GM12878 (cell line): ENCODE results near the gene PNPLA4. TPM values are rescaled to one million over a fixed set of nuclear protein-coding genes. Genes with fewer than 3 reads are reported as not detected.

ENCODE experiments used
- ATF7 ChIP-seq: fragments of 450-650 bp; IDR thresholded peaks from 2 replicates; pipeline ENCODE4 v1.6.1; 2016; ENCODE audit warnings: low read depth, mild to moderate bottlenecking
- CHD1 ChIP-seq: IDR thresholded peaks from 2 replicates; pipeline ENCODE4 v1.6.1; 2012; ENCODE audit warnings: low read depth, low read length, improper control_type of control experiment
- E2F8 ChIP-seq: fragments of 450-650 bp; IDR thresholded peaks from 2 replicates; pipeline ENCODE4 v1.6.1; 2018; ENCODE audit warnings: mild to moderate bottlenecking, low read depth, moderate library complexity; ENCODE audit not compliant: partially characterized antibody
- EGR1 ChIP-seq, 2 experiments: IDR thresholded peaks; 1 replicate in 1 of 2; 2 replicates in 1 of 2; pipeline ENCODE4 v1.6.1; 2011 to 2012; ENCODE audit warnings: low read depth in 2 of 2, low read length in 2 of 2, borderline replicate concordance in 1 of 2, mild to moderate bottlenecking in 1 of 2, moderate library complexity in 1 of 2
- EP300 ChIP-seq, 2 experiments: fragments of 150-350 bp in 1 of 2; IDR thresholded peaks; 2 replicates each; pipeline ENCODE4 v1.6.1; 2011 to 2012; ENCODE audit warnings: low read depth in 2 of 2, low read length in 2 of 2, borderline replicate concordance in 1 of 2, improper control_type of control experiment in 1 of 2, inconsistent platforms in 1 of 2; ENCODE audit not compliant: control insufficient read depth in 1 of 2
- FOS ChIP-seq: IDR thresholded peaks from 3 replicates; pipeline ENCODE4 v1.6.1; 2011; ENCODE audit warnings: borderline replicate concordance; ENCODE audit not compliant: insufficient read length; ENCODE audit errors: extremely low read depth
- FOXK2 ChIP-seq: fragments of 450-650 bp; IDR thresholded peaks from 2 replicates; pipeline ENCODE4 v1.6.1; 2017; ENCODE audit warnings: mild to moderate bottlenecking, moderate library complexity
- HSF1 ChIP-seq: fragments of 150-350 bp; IDR thresholded peaks from 2 replicates; pipeline ENCODE4 v1.6.1; 2014; ENCODE audit warnings: mild to moderate bottlenecking, low read depth, low read length
- IRF3 ChIP-seq: fragments of 450-650 bp; IDR thresholded peaks from 2 replicates; pipeline ENCODE4 v1.6.1; 2014; ENCODE audit warnings: mild to moderate bottlenecking
- KDM1A ChIP-seq: fragments of 200-600 bp; sonication (generic); IDR thresholded peaks from 2 replicates; pipeline ENCODE4 v1.6.1; 2016; ENCODE audit warnings: borderline replicate concordance
- MTA3 ChIP-seq: IDR thresholded peaks from 2 replicates; pipeline ENCODE4 v1.6.1; 2012; ENCODE audit warnings: low read length, inconsistent platforms, borderline replicate concordance
- MYB ChIP-seq: fragments of 150-350 bp; IDR thresholded peaks from 2 replicates; pipeline ENCODE4 v1.6.1; 2014; ENCODE audit warnings: mild to moderate bottlenecking, low read depth, low read length, borderline replicate concordance
- NFXL1 ChIP-seq: fragments of 450-650 bp; IDR thresholded peaks from 2 replicates; pipeline ENCODE4 v1.6.1; 2017; ENCODE audit warnings: antibody characterized with exemption, mild to moderate bottlenecking, borderline replicate concordance
- NKRF ChIP-seq: fragments of 450-650 bp; conservative IDR thresholded peaks from 2 replicates; pipeline ENCODE4 v1.6.1; 2017; ENCODE audit warnings: mild to moderate bottlenecking, moderate library complexity
- PML ChIP-seq: IDR thresholded peaks from 2 replicates; pipeline ENCODE4 v1.6.1; 2012; ENCODE audit warnings: low read length, inconsistent platforms
- SREBF2 ChIP-seq: IDR thresholded peaks from 2 replicates; pipeline ENCODE4 v1.6.1; 2012; ENCODE audit warnings: mild to moderate bottlenecking, low read length
- STAT3 ChIP-seq: IDR thresholded peaks from 2 replicates; pipeline ENCODE4 v1.6.1; 2011; ENCODE audit warnings: low read depth, low read length, improper control_type of control experiment
- TAF1 ChIP-seq: IDR thresholded peaks from 2 replicates; pipeline ENCODE4 v1.6.1; 2011; ENCODE audit warnings: mild to moderate bottlenecking, low read depth, low read length, borderline replicate concordance
- TCF12 ChIP-seq: IDR thresholded peaks from 2 replicates; pipeline ENCODE4 v1.6.1; 2011; ENCODE audit warnings: low read depth, mild to moderate bottlenecking, low read length
- YBX1 ChIP-seq: fragments of 450-650 bp; IDR thresholded peaks from 2 replicates; pipeline ENCODE4 v1.6.1; 2016; ENCODE audit warnings: antibody characterized with exemption
- YY1 ChIP-seq: IDR thresholded peaks from 2 replicates; pipeline ENCODE4 v1.6.1; 2011; ENCODE audit warnings: low read depth, mild to moderate bottlenecking, low read length
- ZNF274 ChIP-seq: IDR thresholded peaks from one replicate; pipeline ENCODE4 v1.8.0; 2011; ENCODE audit not compliant: insufficient read length, insufficient read depth
- ZZZ3 ChIP-seq: IDR thresholded peaks from 2 replicates; pipeline ENCODE4 v1.6.1; 2011; ENCODE audit warnings: low read depth; ENCODE audit not compliant: control insufficient read depth, insufficient read length
- polyA plus RNA-seq, 11 experiments: library from polyadenylated mRNA; depleted of rRNA in 4 of 11; unstranded in 6 of 11; stranded (reverse) in 5 of 11; fragments of >200 nt; fragmentation: Nextera tagmentation in 4 of 11; fragmentation: Illumina TruSeq in 1 of 11; extraction: Ambion mirVana in 4 of 11; extraction: Trizol in 1 of 11; gene quantifications; 1 replicate in 1 of 11; 2 replicates in 10 of 11; pipeline versions ENCODE4 v1.2.1 to v1.2.3, GENCODE V29; 2011 to 2016; ENCODE audit warnings: inconsistent platforms in 2 of 11, missing spikeins in 2 of 11, low read depth in 1 of 11
- total RNA-seq, 4 experiments: library from RNA; depleted of rRNA in 3 of 4; stranded (reverse); fragments of >200 nt in 3 of 4; fragmentation: Illumina TruSeq in 1 of 4; extraction: Trizol in 1 of 4; gene quantifications; 2 replicates each; pipeline versions ENCODE4 v1.2.1 to v1.2.3, GENCODE V29; 2013 to 2021

Gene PNPLA4
- total and polyA plus RNA-seq, 10 of the 15 experiments (the other 5 are each of a cell fraction or from before 2014, with no cell fraction given), result 18.0 to 53.0 (median 33.6) TPM

GRCh38 chrX:7927259-7928167 lies at the start of gene PNPLA4 (continued):
- TF ChIP-seq EP300 (IDR thresholded peaks at IDR 0.05; ENCODE audit: borderline replicate concordance in 1 of 2, control insufficient read depth in 1 of 2, low read depth in 2 of 2, low read length in 2 of 2) (no peak; a peak in 1 of 4 replicates), SREBF2 (peak; percentile 23; the same call in 1 of the 2 replicates), KDM1A (peak; percentile 78; the same call in 1 of the 2 replicates), CHD1 (no peak), MYB (no peak), MTA3 (no peak; the same call in 1 of the 2 replicates), FOS (no peak), ZNF274 (no peak), ATF7 (peak; percentile 99), STAT3 (no peak), ZZZ3 (no peak), TAF1 (peak; percentile 83), EGR1 (IDR thresholded peaks at IDR 0.05; ENCODE audit: borderline replicate concordance in 1 of 2, low read depth in 2 of 2, low read length in 2 of 2) (peak in 1 of 2 experiments; percentile 34; a peak in 1 of 3 replicates), YBX1 (no peak), NKRF (peak; percentile 30), NFXL1 (peak; percentile 72; the same call in 1 of the 2 replicates), PML (peak; percentile 98), IRF3 (0 out of 2 replicates have a peak, but pooled peaks have one; percentile 40), TCF12 (no peak; the same call in 1 of the 2 replicates), E2F8 (peak; percentile 83), FOXK2 (no peak), HSF1 (no peak), YY1 (no peak; the same call in none of the 2 replicates)
